ENCODE measurements around the gene TMEFF2.

TMEFF2 gene

DNA sequence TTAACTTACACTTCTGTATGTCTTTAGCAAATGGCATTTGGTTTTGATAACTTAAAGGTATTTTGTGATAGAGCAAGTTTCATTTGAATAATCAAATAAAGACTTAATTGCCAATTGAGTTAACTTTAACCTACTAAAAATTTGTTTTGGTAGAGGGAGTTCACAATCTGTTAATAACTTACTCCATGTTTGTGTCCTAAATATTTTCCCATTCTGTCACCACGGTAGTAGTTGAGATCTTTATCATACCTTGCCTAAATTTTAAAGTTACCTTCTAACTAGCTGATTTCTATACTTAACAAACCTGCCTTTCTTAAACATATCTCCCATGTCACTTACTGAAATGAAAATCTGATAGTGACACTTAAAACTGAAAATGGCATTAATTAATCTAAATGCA lies 127.1 kb downstream of the TMEFF2 start:
- no peak for DNase-seq (ENCODE audit: low read depth in 2 of 2)

DNA sequence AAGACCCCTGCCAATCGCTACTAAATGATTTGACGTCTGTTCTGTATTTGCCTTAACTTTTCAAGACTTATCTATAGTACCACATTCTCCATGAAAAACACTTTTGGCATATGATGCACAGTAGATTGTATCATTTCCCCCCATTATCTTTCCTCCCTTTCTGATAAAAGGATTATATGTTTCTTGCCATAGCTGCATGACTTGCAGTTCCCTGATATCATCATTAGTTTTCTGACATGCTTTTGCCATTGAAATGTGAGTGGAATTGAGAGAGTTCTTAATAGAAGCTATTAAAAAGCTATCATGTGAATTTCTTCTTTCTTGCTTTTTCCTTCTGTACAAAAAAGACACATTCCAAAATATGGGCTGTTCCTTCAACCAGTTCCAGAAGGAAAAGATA lies 130.3 kb downstream of the TMEFF2 start:
- DNase-seq (ENCODE audit: low read depth in 2 of 2) = no peak

DNA sequence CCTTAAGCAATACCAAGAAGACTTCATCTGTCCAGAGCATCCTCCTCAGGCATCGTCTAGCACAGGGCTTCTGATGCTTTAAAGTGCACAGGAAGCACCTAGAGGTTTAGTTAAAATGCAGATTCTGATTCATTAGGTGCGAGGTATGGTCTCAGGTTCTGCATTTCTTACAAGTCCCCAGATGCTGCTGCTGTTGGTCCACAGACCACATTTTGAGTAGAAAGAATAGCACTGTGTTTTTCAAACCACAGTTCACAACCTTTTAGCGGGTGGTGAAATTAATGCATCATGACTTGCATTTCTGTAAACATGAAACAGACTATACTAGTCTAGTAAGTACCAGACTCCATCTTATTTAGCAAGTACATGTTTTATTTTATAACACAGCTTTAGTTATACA lies 134.6 kb downstream of the TMEFF2 start:
- DNase-seq (ENCODE audit: low read depth in 2 of 2) = no peak

GRCh38 chr2:192059266-192059665 lies 135.5 kb downstream of the TMEFF2 start:
- DNase-seq (ENCODE audit: low read depth in 2 of 2) = no peak

GRCh38 chr2:192053921-192054320 lies 140.8 kb downstream of the TMEFF2 start:
- no peak for DNase-seq (ENCODE audit: low read depth in 2 of 2)

DNA sequence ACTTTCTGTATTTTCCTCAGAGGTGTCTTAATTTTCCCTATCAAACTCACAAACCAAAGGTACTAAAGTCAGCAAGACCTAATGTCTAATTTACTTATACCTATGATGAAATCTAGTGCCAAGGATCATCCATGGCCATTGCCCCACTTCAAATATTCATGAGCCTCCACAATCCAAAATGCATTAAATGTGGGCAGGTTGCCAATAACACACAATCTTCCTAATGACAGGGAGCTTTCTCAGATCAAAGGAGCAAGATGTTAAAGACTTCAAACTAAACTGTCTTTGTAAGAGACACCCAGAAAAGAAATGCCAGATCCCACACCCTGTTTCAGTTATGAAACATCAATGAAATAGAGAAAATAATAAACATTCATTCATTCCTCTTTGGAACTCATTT lies 143.2 kb downstream of the TMEFF2 start:
- DNase-seq (ENCODE audit: low read depth in 2 of 2) = no peak

GRCh38 chr2:192049362-192049761 lies 145.4 kb downstream of the TMEFF2 start:
- DNase-seq (ENCODE audit: low read depth in 2 of 2) = no peak

DNA sequence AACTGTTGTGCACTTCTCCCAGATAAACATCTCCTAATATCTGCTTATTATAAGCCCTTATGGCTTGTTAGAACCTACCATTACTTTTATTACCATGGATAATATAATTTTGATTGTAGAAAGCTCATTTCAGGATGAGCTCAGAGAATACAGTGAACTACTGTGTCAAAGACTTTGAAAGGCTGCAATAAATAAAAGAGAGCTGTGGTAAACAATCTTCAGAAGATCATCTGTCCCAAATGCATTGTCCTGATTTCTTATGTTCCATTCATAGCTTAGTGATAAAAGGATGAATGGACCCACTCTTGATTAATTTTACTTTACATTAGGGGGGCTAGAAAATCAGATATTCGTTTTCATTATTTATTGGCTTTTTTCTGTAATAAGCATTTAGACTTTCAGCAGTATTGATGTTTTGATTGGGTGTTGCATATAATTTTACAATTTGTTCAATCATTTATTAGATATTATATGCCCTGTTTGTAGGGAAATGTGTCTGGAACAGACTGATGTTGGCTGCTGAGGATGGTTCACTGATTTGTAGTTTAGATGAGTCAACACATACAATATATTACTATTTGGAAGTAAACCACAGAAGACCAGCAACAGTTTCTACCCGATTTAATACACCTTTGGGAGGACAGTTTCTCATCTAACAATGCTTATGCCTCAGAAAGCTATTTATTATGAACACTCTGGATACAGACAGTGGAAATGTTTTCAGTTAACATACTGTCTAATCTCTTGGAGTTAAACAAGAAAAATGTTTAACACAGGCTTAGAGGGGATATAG lies 147.2 kb downstream of the TMEFF2 start:
- no peak for DNase-seq (ENCODE audit: low read depth in 2 of 2)

GRCh38 chr2:192044496-192044895 lies 150.2 kb downstream of the TMEFF2 start:
- DNase-seq (ENCODE audit: low read depth in 2 of 2) = no peak

DNA sequence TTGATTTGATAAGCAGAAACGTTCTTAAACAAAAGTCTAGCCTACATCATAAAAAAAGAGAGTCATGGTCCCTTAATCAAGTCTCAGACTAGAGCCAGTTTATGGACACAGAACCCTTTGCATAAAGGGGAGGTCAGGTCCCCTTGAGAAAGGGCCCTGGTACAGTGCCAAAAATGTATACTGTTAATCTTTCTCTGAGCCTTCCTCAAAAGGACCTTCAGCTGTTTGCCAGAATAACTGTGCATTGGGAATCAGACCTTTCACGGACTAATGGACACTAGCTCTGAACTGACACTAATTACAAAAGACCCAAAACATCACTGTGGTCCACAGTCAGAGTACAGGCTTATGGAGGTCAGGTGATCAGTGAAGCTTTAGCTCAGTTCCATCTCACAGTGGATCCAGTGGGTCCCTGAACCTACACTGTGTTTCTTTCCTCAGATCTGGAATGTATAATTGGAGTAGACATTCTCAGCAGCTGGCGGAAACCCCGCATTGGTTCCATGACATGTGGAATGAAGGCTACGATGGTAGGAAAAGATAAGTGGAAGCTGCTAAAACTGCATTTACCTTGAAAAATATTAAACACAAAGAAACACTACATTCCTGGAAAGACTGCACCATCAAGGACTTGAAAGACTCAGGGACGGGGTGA lies 151.4 kb downstream of the TMEFF2 start:
- no peak for DNase-seq (ENCODE audit: low read depth in 2 of 2)

GRCh38 chr2:192042126-192042525 lies 152.6 kb downstream of the TMEFF2 start:
- DNase-seq (ENCODE audit: low read depth in 2 of 2) = no peak

- no peak for DNase-seq (ENCODE audit: low read depth in 2 of 2)
Observed at GRCh38 chr2:192038110-192038509, 156.6 kb downstream of the TMEFF2 start.

GRCh38 chr2:192035731-192036442 lies 158.8 kb downstream of the TMEFF2 start:
- no peak for DNase-seq (ENCODE audit: low read depth in 2 of 2)

- no peak for DNase-seq (ENCODE audit: low read depth in 2 of 2)
Observed at GRCh38 chr2:192030856-192031255, 163.9 kb downstream of the TMEFF2 start.

- no peak for DNase-seq (ENCODE audit: low read depth in 2 of 2)
Observed at GRCh38 chr2:192030289-192030688, 164.4 kb downstream of the TMEFF2 start.

GRCh38 chr2:192029089-192029488 lies 165.6 kb downstream of the TMEFF2 start:
- DNase-seq (ENCODE audit: low read depth in 2 of 2) = peak; percentile 1 to 2

DNA sequence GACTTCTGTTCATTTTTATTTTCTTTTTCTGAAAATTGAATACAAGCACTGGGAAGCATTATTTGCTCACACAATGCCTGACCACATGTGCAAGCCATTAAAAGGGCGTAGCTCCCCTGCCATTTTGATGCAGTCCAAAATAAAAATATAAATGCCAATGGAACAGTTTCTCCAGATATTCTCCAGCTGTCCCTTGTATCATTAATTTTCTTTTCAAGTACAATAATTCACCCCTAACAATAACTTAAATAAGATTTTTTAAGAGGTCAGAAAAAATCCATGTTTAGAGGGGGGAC lies 168.0 kb downstream of the TMEFF2 start:
- DNase-seq (ENCODE audit: low read depth in 2 of 2) = no peak

DNA sequence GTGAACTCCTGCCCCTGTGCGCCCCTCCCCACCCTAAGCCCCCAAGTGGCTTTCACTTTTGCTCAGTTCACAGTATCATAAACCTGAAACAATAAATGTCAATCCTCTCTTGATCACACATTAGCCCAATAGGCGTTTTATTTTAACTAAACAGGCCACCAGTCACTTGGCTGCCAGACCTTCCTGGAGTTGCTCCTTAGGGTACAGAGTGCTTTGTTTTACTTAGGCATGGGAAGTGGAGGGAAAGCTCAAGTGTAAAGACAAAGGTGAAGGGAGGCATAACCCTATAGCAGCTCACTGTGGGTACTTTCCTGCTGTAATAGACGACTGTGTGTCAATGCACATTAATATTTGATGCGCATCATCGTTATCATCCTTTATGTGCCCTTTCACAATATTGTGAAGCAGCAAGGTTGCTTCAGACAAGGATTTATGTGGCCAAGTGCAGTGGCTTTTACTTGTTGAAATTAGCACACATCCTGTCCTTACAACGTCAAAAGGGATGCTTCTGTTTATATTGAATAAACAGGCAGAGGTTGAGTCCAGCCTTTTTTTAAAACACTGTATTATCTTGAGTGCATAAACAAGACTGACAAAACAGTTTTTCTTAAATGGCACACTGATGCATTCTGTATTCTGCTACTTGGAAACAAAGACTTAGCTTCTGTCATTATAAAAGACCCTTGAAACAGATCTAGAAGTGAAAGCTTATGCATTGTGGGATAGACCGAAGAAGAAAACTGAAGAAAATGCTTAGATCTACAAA lies 168.5 kb downstream of the TMEFF2 start:
- DNase-seq (ENCODE audit: low read depth in 2 of 2) = no peak

DNA sequence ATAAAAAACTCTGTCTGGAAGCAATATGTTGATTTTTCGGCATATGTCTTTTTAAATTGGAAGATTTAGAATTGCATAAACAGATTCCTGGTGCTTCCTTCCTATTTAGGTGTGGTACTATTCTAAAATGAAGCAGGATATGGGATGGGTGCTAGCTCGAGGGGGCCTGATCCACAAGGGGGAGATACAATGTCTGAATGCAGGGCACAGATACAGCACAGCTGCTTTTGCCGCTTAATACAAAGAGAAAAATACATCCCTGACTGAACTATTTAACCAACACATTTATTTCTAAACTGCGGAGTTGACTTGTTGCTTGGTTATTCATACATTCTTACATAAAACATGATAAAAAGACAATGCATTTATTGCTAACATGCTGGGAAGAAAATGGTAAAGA lies 169.1 kb downstream of the TMEFF2 start:
- DNase-seq (ENCODE audit: low read depth in 2 of 2) = no peak

DNA sequence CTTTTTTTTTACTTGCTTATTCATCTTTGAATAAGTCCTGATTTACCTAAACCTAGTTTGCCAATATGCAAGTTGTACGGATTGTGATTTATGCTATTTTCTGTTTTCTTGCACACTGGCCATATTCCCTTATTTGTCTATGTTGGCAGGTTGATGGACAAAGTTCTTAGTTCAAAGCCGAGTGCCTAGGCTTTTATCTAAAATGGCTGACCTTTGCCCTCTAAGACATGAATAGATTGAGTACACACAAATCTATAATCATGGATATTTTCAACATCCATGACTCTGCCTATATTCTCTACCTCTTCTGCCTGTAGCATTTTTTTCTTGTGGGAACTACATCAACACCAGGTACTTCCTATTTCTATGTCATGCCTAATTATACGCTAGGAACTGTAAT lies 171.7 kb downstream of the TMEFF2 start:
- no peak for DNase-seq (ENCODE audit: low read depth in 2 of 2)

- no peak for DNase-seq (ENCODE audit: low read depth in 2 of 2)
Observed at GRCh38 chr2:192017844-192018243, 176.9 kb downstream of the TMEFF2 start.

DNA sequence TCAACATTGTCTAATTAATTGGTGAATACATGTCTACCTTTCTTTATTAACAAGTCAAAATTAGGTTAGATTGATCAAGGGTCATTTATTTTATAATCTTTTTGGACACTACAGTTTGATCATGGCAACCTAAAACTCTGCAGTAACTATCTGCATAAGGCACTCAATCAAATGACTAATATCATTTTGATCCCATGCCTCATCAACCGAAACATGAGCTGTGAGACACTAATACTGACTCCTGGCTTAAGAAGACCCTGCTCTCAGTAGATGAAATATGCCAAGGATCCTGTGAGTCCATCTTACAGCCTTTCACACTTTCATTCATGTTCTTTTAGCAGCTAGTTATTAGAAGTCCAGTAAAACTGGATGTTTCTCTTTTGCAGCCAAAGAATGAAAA lies 178.5 kb downstream of the TMEFF2 start:
- no peak for DNase-seq (ENCODE audit: low read depth in 2 of 2)

Measured in stimulated activated CD4-positive, alpha-beta T cell treated with anti-CD3 and anti-CD28 coated beads, Interleukin-4, amount 100 ng/mL, for 48 hours (primary cell).